Stimulated activated CD8-positive, alpha-beta memory T cell treated with anti-CD3 and anti-CD28 coated beads, Interleukin-7, amount 100 ng/mL, for 24 hours (primary cell): ENCODE results near the gene UQCC2.

Experiments used
- DNase-seq: peaks from one replicate; pipeline ENCODE4 v3.0.0-alpha.2; 2020; ENCODE audit warnings: low read depth

Gene UQCC2

GRCh38 chr6:33690766-33691165, 20.7 kb downstream of the UQCC2 start:
- DNase-seq = no peak

- no peak for DNase-seq
These were observed 21.6 kb downstream of the UQCC2 start for GRCh38 chr6:33689879-33690278.

GRCh38 chr6:33689148-33689494, 22.4 kb downstream of the UQCC2 start:
- DNase-seq = no peak

- no peak for DNase-seq
These were observed 22.9 kb downstream of the UQCC2 start for GRCh38 chr6:33688451-33689147.

- DNase-seq = no peak
These were observed 23.5 kb downstream of the UQCC2 start for GRCh38 chr6:33688006-33688405.

GRCh38 chr6:33686981-33687975, 24.2 kb downstream of the UQCC2 start:
- no peak for DNase-seq

GRCh38 chr6:33686225-33686924, 25.1 kb downstream of the UQCC2 start:
- DNase-seq = no peak

GRCh38 chr6:33685411-33686224, 25.9 kb downstream of the UQCC2 start:
- no peak for DNase-seq

- no peak for DNase-seq
These were observed 26.5 kb downstream of the UQCC2 start for GRCh38 chr6:33684983-33685382.

- no peak for DNase-seq
These were observed 27.0 kb downstream of the UQCC2 start for GRCh38 chr6:33684428-33684896.

- DNase-seq = no peak
These were observed 27.7 kb downstream of the UQCC2 start for GRCh38 chr6:33683576-33684427.

GRCh38 chr6:33683051-33683571, 28.4 kb downstream of the UQCC2 start:
- DNase-seq = no peak

GRCh38 chr6:33682341-33682740, 29.2 kb downstream of the UQCC2 start:
- DNase-seq = no peak

- DNase-seq = no peak
These were observed 31.7 kb downstream of the UQCC2 start for GRCh38 chr6:33679761-33680160.

- no peak for DNase-seq
These were observed 32.5 kb downstream of the UQCC2 start for GRCh38 chr6:33678932-33679490.

GRCh38 chr6:33678233-33678931, 33.1 kb downstream of the UQCC2 start:
- DNase-seq = no peak

- no peak for DNase-seq
These were observed 33.8 kb downstream of the UQCC2 start for GRCh38 chr6:33677689-33678088.

- DNase-seq = no peak
These were observed 34.3 kb downstream of the UQCC2 start for GRCh38 chr6:33677143-33677660.
